Body of pancreas (tissue), 4 donors: Measurements from ENCODE around the gene SLC16A11. TPM values are rescaled to one million over a fixed set of nuclear protein-coding genes. Genes with fewer than 3 reads are reported as not detected.
"Not testable (repeated sequence)": the region's sequence is repeated elsewhere in the genome, so short reads cannot be mapped to it uniquely, and the experiment has no call there.

Source experiments
- ATAC-seq: fragments of 150-250 bp; one replicate; pipeline ENCODE4 v1.9.1; 2016
- DNase-seq, 4 donors: peaks; one replicate each; pipeline ENCODE4 v3.0.0-alpha.2; 2019
- H3K27ac ChIP-seq, 4 donors: fragments of 200-600 bp; sonication (generic); 1 replicate in 3 of 4; 2 replicates in 1 of 4; pipeline versions ENCODE4 v1.5.1 to v1.6.1; 2016 to 2019; ENCODE audit warnings: mild to moderate bottlenecking in 1 of 4, mixed read lengths in 1 of 4, moderate library complexity in 1 of 4
- H3K27me3 ChIP-seq, 2 donors: fragments of 200-600 bp; sonication (generic); one replicate each; pipeline ENCODE4 v1.6.0; 2016; ENCODE audit warnings: mild to moderate bottlenecking in 1 of 2
- H3K36me3 ChIP-seq, 2 donors: fragments of 200-600 bp; sonication (generic); replicated peaks in 1 of 2; 2 replicates each; pipeline ENCODE4 v1.5.1; 2016; ENCODE audit warnings: low read depth in 2 of 2; ENCODE audit not compliant: insufficient read depth in 1 of 2
- H3K4me1 ChIP-seq: fragments of 200-600 bp; sonication (generic); one replicate; pipeline ENCODE4 v1.6.0; 2016
- H3K4me3 ChIP-seq, 2 donors: fragments of 200-600 bp; sonication (generic); 1 replicate in 1 of 2; 2 replicates in 1 of 2; pipeline ENCODE4 v1.5.1; 2016 to 2019
- H3K9me3 ChIP-seq, 3 donors: fragments of 200-600 bp; sonication (generic); 1 replicate in 2 of 3; 2 replicates in 1 of 3; pipeline ENCODE4 v1.5.1; 2016
- POLR2A ChIP-seq, 3 donors: fragments of 450-650 bp; IDR thresholded peaks; one replicate each; pipeline ENCODE4 v1.6.1; 2016; ENCODE audit warnings: antibody characterized with exemption in 3 of 3, mild to moderate bottlenecking in 2 of 3
- WGBS, 2 donors: methylation state at CpG; one replicate each; pipeline ENCODE4 v1.1.5; 2017; 5-methylcytosine and 5-hydroxymethylcytosine counted together
- intact Hi-C: fragments of 100-400 bp; cut with DNase I; formaldehyde crosslinking; loops from one replicate; pipeline ENCODE4 v1.15.1; 2023
- total RNA-seq, 2 donors: library from RNA; depleted of rRNA; stranded (reverse); fragments of >200 nt; gene quantifications; one replicate each; pipeline ENCODE4 v1.1.0, GENCODE V29; 2016
- TF ChIP-seq, protein P1 (sequence below), 7 experiments: fragments of 450-650 bp in 4 of 7; fragments of 200-600 bp in 3 of 7; sonication (generic) in 3 of 7; IDR thresholded peaks; one replicate each; pipeline ENCODE4 v1.5.1; 2016 to 2019; ENCODE audit warnings: antibody characterized with exemption in 7 of 7

Gene SLC16A11
- total RNA-seq, 2 donors from 2014 or later: 4.2 to 10.9 TPM

DNA sequence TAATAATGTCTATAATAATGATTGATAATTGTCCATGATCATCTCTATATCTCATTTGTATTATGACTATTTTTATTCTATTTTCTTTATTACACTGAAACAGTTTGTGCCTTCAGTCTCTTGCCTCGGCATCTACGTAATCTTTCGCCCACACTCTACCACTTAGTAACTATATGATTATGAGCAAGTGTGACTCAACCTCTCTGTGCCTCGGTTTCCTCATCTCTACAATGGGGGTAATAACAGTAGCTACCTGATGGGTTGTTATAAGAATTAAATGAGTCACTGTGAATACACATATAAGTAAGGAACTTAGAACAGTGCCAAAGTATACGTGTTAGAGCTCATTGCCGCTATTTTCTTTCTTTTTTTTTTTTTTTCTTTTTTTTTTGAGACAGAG is 3.7 kb upstream of the SLC16A11 start:
- WGBS, 2 donors: 78 to 85% methylated on average over 6 of the region's 6 CpGs
- ATAC-seq (no peak), DNase-seq (no peak)
- Histone ChIP-seq H3K4me1 (peaks cover 37% of the 10 kb centered on the region), H3K27ac (no peak overlapping the region), H3K36me3 (no peaks in the 10 kb centered on the region), H3K9me3 (no peaks in the 10 kb centered on the region), H3K4me3 (no peak overlapping the region), H3K27me3 (peaks cover 0 to 9% of the 10 kb centered on the region in 2 donors)
- TF ChIP-seq, protein P1, sequence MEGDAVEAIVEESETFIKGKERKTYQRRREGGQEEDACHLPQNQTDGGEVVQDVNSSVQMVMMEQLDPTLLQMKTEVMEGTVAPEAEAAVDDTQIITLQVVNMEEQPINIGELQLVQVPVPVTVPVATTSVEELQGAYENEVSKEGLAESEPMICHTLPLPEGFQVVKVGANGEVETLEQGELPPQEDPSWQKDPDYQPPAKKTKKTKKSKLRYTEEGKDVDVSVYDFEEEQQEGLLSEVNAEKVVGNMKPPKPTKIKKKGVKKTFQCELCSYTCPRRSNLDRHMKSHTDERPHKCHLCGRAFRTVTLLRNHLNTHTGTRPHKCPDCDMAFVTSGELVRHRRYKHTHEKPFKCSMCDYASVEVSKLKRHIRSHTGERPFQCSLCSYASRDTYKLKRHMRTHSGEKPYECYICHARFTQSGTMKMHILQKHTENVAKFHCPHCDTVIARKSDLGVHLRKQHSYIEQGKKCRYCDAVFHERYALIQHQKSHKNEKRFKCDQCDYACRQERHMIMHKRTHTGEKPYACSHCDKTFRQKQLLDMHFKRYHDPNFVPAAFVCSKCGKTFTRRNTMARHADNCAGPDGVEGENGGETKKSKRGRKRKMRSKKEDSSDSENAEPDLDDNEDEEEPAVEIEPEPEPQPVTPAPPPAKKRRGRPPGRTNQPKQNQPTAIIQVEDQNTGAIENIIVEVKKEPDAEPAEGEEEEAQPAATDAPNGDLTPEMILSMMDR (IDR thresholded peaks at IDR 0.05): no peak
- no peak for TF ChIP-seq POLR2A (IDR thresholded peaks at IDR 0.05)
- intact Hi-C loops: no loop called here

DNA sequence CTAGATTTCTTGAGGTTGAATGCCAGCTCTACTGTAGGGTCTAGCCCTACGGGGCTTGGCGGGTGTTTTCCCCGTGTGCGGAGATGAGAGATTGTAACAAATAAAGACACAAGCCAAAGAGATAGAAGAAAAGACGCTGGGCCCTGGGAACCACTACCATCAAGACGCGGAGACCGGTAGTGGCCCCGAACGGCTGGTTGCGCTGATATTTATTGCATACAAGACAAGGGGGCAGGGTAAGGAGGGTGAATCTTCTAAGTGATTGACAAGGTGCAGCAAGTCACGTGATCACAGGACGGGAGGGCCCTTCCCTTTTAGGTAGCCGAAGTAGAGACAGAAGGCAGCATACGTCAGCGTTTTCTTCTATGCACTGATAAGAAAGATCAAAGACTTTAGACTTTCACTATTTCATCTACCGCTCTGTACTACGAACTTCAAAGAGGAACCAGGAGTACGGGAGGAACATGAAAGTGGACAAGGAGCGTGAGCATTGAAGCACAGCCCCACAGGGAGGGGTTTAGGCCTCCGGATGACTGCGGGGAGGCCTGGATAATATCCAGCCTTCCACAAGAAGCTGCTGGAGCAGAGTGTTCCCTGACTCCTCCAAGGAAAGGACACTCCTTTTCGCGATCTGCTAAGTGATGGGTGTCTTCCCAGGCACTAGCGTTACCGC is 3.0 kb upstream of the SLC16A11 start:
- H3K4me3 ChIP-seq, H3K36me3 ChIP-seq, ATAC-seq, H3K9me3 ChIP-seq, intact Hi-C loops: not testable (repeated sequence)
- peak overlapping the region in 3 of 4 donors; percentile 56 to 80 (median 78) for H3K27ac ChIP-seq
- H3K4me1 ChIP-seq: peaks cover 44% of the 10 kb centered on the region
- DNase-seq: peak in 3 of 4 donors; percentile 34 to 52 (median 45)
- H3K27me3 ChIP-seq: peaks cover 0 to 16% of the 10 kb centered on the region in 2 donors
- WGBS, 2 donors: 16 to 33% methylated on average over 24 to 26 of the region's 26 CpGs

DNA sequence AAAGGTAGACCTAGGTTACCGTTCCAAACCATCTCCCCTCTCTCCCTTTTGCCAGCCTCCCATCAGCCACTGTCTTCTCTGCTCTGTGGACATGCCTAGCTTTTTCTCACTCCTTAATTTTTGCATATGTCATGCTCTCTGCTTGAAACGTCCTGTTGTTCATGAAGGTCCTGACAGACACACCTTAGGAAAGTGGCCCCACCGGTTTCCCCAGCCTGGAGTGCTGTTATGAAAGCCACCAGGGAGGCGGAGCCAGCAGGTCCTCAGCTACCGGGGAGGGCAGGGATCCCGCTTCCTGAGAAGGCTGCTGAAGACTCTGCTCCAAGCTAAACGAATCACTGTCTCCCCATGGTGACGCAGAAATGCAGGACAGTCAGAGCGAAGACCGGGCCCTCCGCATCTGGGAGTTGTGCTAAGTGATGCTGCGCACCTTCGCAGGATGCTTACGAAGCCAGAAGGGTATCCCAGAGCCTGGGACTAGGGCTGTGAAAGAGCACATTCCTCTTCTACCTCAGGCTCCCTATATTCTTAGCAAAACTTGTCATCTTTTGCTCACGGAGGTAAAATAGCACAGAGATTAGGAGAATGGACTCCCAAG is 2.3 kb upstream of the SLC16A11 start:
- peaks cover 44% of the 10 kb centered on the region for H3K4me1 ChIP-seq
- H3K27ac ChIP-seq: peak overlapping the region; percentile 56 to 80 (median 72)
- intact Hi-C loops: no loop called here
- peak; percentile 90 to 95 (median 94) for DNase-seq
- TF ChIP-seq, protein P1 (IDR thresholded peaks at IDR 0.05): peak in 1 of 7 experiments; percentile 4
- TF ChIP-seq POLR2A (IDR thresholded peaks at IDR 0.05): peak in 1 of 3 donors; percentile 29
- no peaks in the 10 kb centered on the region for H3K36me3 ChIP-seq
- no peak overlapping the region for H3K4me3 ChIP-seq
- H3K27me3 ChIP-seq: peaks cover 0 to 18% of the 10 kb centered on the region in 2 donors
- H3K9me3 ChIP-seq: no peaks in the 10 kb centered on the region
- 9 to 11% methylated on average over 7 to 15 of the region's 15 CpGs for WGBS, 2 donors
- peak; percentile 89 for ATAC-seq

DNA sequence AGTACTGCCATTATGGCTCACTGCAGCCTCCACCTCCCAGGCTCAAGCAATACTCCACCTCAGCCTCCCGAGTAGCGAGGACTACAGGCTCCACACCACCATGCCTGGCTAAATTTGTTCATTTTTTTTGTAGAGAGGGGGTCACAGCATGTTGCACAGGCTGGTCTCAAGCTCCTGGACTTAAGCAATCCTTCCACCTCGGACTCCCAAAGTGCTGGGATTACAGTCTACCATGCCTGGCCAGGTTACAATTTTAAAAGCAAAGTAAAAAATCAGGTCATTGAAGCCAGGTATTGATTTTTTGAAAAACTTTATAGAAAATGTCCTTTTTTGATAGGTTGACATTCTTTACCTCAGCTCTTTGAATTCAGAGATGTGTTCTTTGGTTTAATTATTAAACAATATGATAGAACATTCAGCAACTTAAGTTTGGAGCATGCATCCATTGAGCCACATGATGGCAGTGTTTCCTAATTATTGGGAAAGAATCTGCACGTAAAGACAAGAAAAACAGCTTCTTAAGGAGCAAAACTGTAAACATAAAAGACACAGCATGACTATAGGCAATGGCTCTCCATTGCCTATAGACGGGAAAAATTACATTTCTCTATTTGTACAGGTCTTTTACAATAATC is 1.7 kb upstream of the SLC16A11 start:
- H3K4me1 ChIP-seq: peaks cover 44% of the 10 kb centered on the region

DNA sequence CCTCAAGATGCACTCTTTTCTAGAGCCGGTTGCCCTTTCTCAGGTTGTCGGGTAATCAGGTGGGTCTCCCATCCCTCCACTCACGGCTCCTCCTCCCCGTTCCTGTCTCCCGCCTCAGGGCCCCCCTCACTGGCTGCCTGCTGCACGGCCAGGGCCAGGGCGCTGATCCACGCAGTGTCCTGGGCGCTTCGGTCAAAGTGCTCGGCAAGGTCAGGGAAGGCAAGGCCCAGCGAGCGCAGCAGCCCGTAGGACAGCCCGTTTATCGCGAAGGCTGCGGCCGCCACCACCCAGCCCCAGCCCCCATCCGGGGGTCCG is 753 bp downstream of the SLC16A11 start:
- no peaks in the 10 kb centered on the region for H3K9me3 ChIP-seq
- WGBS, 2 donors: 16 to 22% methylated on average over 11 to 13 of the region's 21 CpGs
- peak overlapping the region in 3 of 4 donors; percentile 40 to 61 (median 52) for H3K27ac ChIP-seq
- H3K4me3 ChIP-seq: no peak overlapping the region
- DNase-seq: peak in 1 of 4 donors; percentile 31
- H3K27me3 ChIP-seq: peaks cover 0 to 18% of the 10 kb centered on the region in 2 donors
- no peak for TF ChIP-seq POLR2A (IDR thresholded peaks at IDR 0.05)
- TF ChIP-seq, protein P1 (IDR thresholded peaks at IDR 0.05): no peak
- intact Hi-C loops: no loop called here
- no peaks in the 10 kb centered on the region for H3K36me3 ChIP-seq
- peaks cover 53% of the 10 kb centered on the region for H3K4me1 ChIP-seq
- ATAC-seq: no peak

More for the DNA sequence above, 1.7 kb upstream of the SLC16A11 start:
- no peak for TF ChIP-seq POLR2A (IDR thresholded peaks at IDR 0.05)
- TF ChIP-seq, protein P1 (IDR thresholded peaks at IDR 0.05): peak; percentile 39 to 97 (median 90)
- Histone ChIP-seq H3K27me3 (peaks cover 0 to 18% of the 10 kb centered on the region in 2 donors), H3K9me3 (no peaks in the 10 kb centered on the region), H3K4me3 (no peak overlapping the region), H3K36me3 (no peaks in the 10 kb centered on the region), H3K27ac (peak overlapping the region; percentile 56 to 80 (median 72))
- intact Hi-C loops: no loop called here
- WGBS, 2 donors: 6 to 14% methylated on average over 4 to 5 of the region's 5 CpGs
- ATAC-seq (peak; percentile 77), DNase-seq (peak; percentile 65 to 78 (median 70))
